Measurements from ENCODE around the gene BANF1.

Gene BANF1

GRCh38 chr11:66011239-66011784 is 9.0 kb downstream of the BANF1 start:
- TF ChIP-seq EZH2phosphoT487 (IDR thresholded peaks at IDR 0.05; ENCODE audit: low read depth) (no peak), CTCF (IDR thresholded peaks at IDR 0.05; ENCODE audit: low read depth, low read length) (no peak)
- Histone ChIP-seq H3K4me3 (ENCODE audit: low read length) (no peak overlapping the region), H4K20me1 (ENCODE audit: insufficient read depth, low read length) (no peaks in the 10 kb centered on the region), H3K36me3 (replicated peaks; ENCODE audit: low read depth, low read length) (no peaks in the 10 kb centered on the region), H3K9me3 (ENCODE audit: insufficient read depth, low read length) (no peaks in the 10 kb centered on the region), H3K79me2 (ENCODE audit: low read length) (no peaks in the 10 kb centered on the region), H2AFZ (ENCODE audit: low read depth, low read length) (no peak overlapping the region), H3K4me1 (ENCODE audit: low read length) (no peaks in the 10 kb centered on the region), H3K27ac (ENCODE audit: low read length) (no peak overlapping the region), H3K4me2 (ENCODE audit: low read length) (no peak overlapping the region), H3K27me3 (ENCODE audit: low read depth, low read length) (no peaks in the 10 kb centered on the region), H3K9ac (ENCODE audit: low read length) (no peak overlapping the region)

- Histone ChIP-seq H3K4me1 (ENCODE audit: low read length) (no peaks in the 10 kb centered on the region), H3K36me3 (replicated peaks; ENCODE audit: low read depth, low read length) (no peaks in the 10 kb centered on the region), H4K20me1 (ENCODE audit: insufficient read depth, low read length) (no peaks in the 10 kb centered on the region), H3K79me2 (ENCODE audit: low read length) (no peaks in the 10 kb centered on the region), H3K27me3 (ENCODE audit: low read depth, low read length) (no peaks in the 10 kb centered on the region), H3K27ac (ENCODE audit: low read length) (no peak within 1 kb of the TSS), H3K4me2 (ENCODE audit: low read length) (no peak within 1 kb of the TSS), H3K9ac (ENCODE audit: low read length) (no peak within 1 kb of the TSS), H3K9me3 (ENCODE audit: insufficient read depth, low read length) (no peaks in the 10 kb centered on the region), H3K4me3 (ENCODE audit: low read length) (no peak within 1 kb of the TSS), H2AFZ (ENCODE audit: low read depth, low read length) (no peak within 1 kb of the TSS)
- no peak for TF ChIP-seq EZH2phosphoT487 (IDR thresholded peaks at IDR 0.05; ENCODE audit: low read depth)
- TF ChIP-seq CTCF (IDR thresholded peaks at IDR 0.05; ENCODE audit: low read depth, low read length): no peak
Measured at GRCh38 chr11:66011785-66012303, 9.5 kb downstream of the BANF1 start, which contains the start of gene CST6. Gene CST6, plus strand, starts transcription at chr11:66012008. Its CDS starts 37 bp downstream, at chr11:66012045.

GRCh38 chr11:66012371-66012945 is 10.2 kb downstream of the BANF1 start:
- no peak overlapping the region for H3K9ac ChIP-seq (ENCODE audit: low read length)
- H3K4me1 ChIP-seq (ENCODE audit: low read length): no peaks in the 10 kb centered on the region
- H3K9me3 ChIP-seq (ENCODE audit: insufficient read depth, low read length): no peaks in the 10 kb centered on the region
- TF ChIP-seq CTCF (IDR thresholded peaks at IDR 0.05; ENCODE audit: low read depth, low read length) (no peak), EZH2phosphoT487 (IDR thresholded peaks at IDR 0.05; ENCODE audit: low read depth) (no peak)
- H3K4me2 ChIP-seq (ENCODE audit: low read length): no peak overlapping the region
- no peaks in the 10 kb centered on the region for H3K27me3 ChIP-seq (ENCODE audit: low read depth, low read length)
- H3K27ac ChIP-seq (ENCODE audit: low read length): no peak overlapping the region
- H2AFZ ChIP-seq (ENCODE audit: low read depth, low read length): no peak overlapping the region
- H4K20me1 ChIP-seq (ENCODE audit: insufficient read depth, low read length): no peaks in the 10 kb centered on the region
- H3K36me3 ChIP-seq (replicated peaks; ENCODE audit: low read depth, low read length): no peaks in the 10 kb centered on the region
- no peak overlapping the region for H3K4me3 ChIP-seq (ENCODE audit: low read length)
- no peaks in the 10 kb centered on the region for H3K79me2 ChIP-seq (ENCODE audit: low read length)

- Histone ChIP-seq H3K4me2 (ENCODE audit: low read length) (no peak overlapping the region), H3K4me1 (ENCODE audit: low read length) (no peaks in the 10 kb centered on the region), H3K27me3 (ENCODE audit: low read depth, low read length) (no peaks in the 10 kb centered on the region), H3K9ac (ENCODE audit: low read length) (no peak overlapping the region), H2AFZ (ENCODE audit: low read depth, low read length) (no peak overlapping the region), H3K79me2 (ENCODE audit: low read length) (no peaks in the 10 kb centered on the region), H3K9me3 (ENCODE audit: insufficient read depth, low read length) (no peaks in the 10 kb centered on the region), H3K36me3 (replicated peaks; ENCODE audit: low read depth, low read length) (no peaks in the 10 kb centered on the region), H4K20me1 (ENCODE audit: insufficient read depth, low read length) (no peaks in the 10 kb centered on the region), H3K27ac (ENCODE audit: low read length) (no peak overlapping the region), H3K4me3 (ENCODE audit: low read length) (no peak overlapping the region)
- TF ChIP-seq EZH2phosphoT487 (IDR thresholded peaks at IDR 0.05; ENCODE audit: low read depth) (no peak), CTCF (IDR thresholded peaks at IDR 0.05; ENCODE audit: low read depth, low read length) (no peak)
Measured at GRCh38 chr11:66012946-66013761, 10.9 kb downstream of the BANF1 start.
